ENCODE measurements around the gene HMGN4.

The HMGN4 gene

GRCh38 chr6:26553264-26553634, 15.1 kb downstream of the HMGN4 start:
- DNase-seq, result peak; percentile 83 to 89

GRCh38 chr6:26553635-26554446, 15.7 kb downstream of the HMGN4 start:
- DNase-seq, result peak; percentile 83 to 92

GRCh38 chr6:26554447-26554696, 16.2 kb downstream of the HMGN4 start:
- DNase-seq, result no peak

- peak; percentile 68 to 80 for DNase-seq
These were observed 16.7 kb downstream of the HMGN4 start for GRCh38 chr6:26554697-26555504.

- no peak for DNase-seq
These were observed 17.5 kb downstream of the HMGN4 start for GRCh38 chr6:26555505-26556262.

- DNase-seq, result peak; percentile 33 to 60
These were observed 18.3 kb downstream of the HMGN4 start for GRCh38 chr6:26556263-26557070.

- DNase-seq, result no peak
These were observed 23.6 kb downstream of the HMGN4 start for GRCh38 chr6:26561533-26562466.

GRCh38 chr6:26563488-26563887, 25.3 kb downstream of the HMGN4 start:
- no peak for DNase-seq

- DNase-seq, result peak; percentile 98
These were observed 30.7 kb downstream of the HMGN4 start for GRCh38 chr6:26568601-26569432.

- DNase-seq, result no peak
These were observed 31.2 kb downstream of the HMGN4 start for GRCh38 chr6:26569433-26569764.

- peak in 1 of 2 donors; percentile 29 for DNase-seq
These were observed 32.1 kb downstream of the HMGN4 start for GRCh38 chr6:26570027-26570809.

GRCh38 chr6:26571592-26572296, 33.6 kb downstream of the HMGN4 start:
- DNase-seq, result peak; percentile 53 to 86

- no peak for DNase-seq
These were observed 37.4 kb downstream of the HMGN4 start for GRCh38 chr6:26575494-26575939.

- DNase-seq, result no peak
These were observed 38.3 kb downstream of the HMGN4 start for GRCh38 chr6:26576407-26576843.

- peak; percentile 75 to 78 for DNase-seq
These were observed 39.0 kb downstream of the HMGN4 start for GRCh38 chr6:26576929-26577719.

GRCh38 chr6:26577720-26578072, 39.5 kb downstream of the HMGN4 start:
- DNase-seq, result no peak

GRCh38 chr6:26578279-26578678, 40.1 kb downstream of the HMGN4 start:
- DNase-seq, result no peak

- no peak for DNase-seq
These were observed 40.6 kb downstream of the HMGN4 start for GRCh38 chr6:26578741-26579140.

All from CD4-positive, alpha-beta T cell treated with Interleukin-4 for 1 hour (primary cell).